H7 (cell line): ENCODE results near the gene CAPG. TPM values are rescaled to one million over a fixed set of nuclear protein-coding genes. Genes with fewer than 3 reads are reported as not detected.

ENCODE experiments used
- DNase-seq: peaks from one replicate; pipeline ENCODE4 v3.0.0; 2012
- H3K27me3 ChIP-seq: 2 replicates; pipeline ENCODE4 v1.6.0; 2011; ENCODE audit warnings: mild to moderate bottlenecking, low read length; ENCODE audit not compliant: control insufficient read depth, insufficient read depth
- H3K36me3 ChIP-seq: replicated peaks from 2 replicates; pipeline ENCODE4 v1.5.1; 2011; ENCODE audit warnings: low read length; ENCODE audit not compliant: control insufficient read depth, insufficient read depth
- H3K4me3 ChIP-seq: 2 replicates; pipeline ENCODE4 v1.5.1; 2011; ENCODE audit warnings: low read depth, mild to moderate bottlenecking, control low read depth, low read length, moderate library complexity; ENCODE audit not compliant: insufficient read depth
- total RNA-seq: library from RNA; depleted of rRNA; stranded (reverse); fragments of >200 nt; shearing (Covaris generic); gene quantifications from 2 replicates; pipeline ENCODE4 v1.2.3, GENCODE V29; 2014; rRNA removed

Gene CAPG, protein sequence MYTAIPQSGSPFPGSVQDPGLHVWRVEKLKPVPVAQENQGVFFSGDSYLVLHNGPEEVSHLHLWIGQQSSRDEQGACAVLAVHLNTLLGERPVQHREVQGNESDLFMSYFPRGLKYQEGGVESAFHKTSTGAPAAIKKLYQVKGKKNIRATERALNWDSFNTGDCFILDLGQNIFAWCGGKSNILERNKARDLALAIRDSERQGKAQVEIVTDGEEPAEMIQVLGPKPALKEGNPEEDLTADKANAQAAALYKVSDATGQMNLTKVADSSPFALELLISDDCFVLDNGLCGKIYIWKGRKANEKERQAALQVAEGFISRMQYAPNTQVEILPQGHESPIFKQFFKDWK
- total RNA-seq = 242 and 268 TPM in 2 replicates

DNA sequence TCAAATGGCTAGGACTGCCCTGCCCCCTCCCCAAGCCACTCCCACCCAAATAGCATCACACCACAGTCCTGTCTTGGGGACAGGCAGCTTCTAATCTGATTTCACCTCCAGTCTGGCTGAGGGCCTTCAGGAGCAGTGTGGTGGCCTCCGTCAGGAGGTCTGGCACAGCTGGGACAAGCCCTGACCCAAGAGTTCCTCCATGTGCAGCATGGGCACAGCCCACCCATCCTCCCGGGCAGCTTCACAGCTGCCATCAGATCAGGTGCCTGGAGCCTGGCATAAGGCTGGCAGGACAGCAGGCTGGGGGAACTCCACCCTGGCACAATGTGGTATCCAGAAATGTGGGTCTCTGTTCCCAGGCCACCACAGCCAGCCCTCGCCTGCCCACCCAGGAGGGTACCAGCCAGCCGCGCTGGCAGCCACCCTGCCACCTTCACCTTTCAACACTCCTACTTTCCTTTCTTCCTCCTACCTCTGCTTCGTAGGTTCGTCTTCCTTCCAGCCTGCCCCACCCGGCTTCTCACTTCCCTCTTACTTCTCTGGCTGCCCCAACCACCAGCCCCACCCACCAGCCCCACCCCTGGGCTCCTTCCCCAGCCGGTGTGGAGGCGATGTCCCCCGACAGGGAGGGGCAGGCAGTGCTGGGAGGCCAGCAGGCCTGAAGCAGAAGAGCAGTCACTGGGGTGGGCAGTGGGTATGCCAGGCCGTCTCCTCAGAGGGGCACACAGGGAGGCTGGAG is at the start of gene CAPG:
Gene CAPG (minus strand): TSS at position 522 of the 739 bp plus-strand sequence. CDS start 8,221 bp downstream, outside the sequence.
- no peaks in the 10 kb centered on the region for H3K36me3 ChIP-seq
- peak; percentile 67 for DNase-seq
- H3K4me3 ChIP-seq = no peak within 1 kb of the TSS
- no peaks in the 10 kb centered on the region for H3K27me3 ChIP-seq

GRCh38 chr2:85459771-85460170 is 49.6 kb upstream of the CAPG start:
- no peak overlapping the region for H3K4me3 ChIP-seq
- no peak for DNase-seq
- no peaks in the 10 kb centered on the region for H3K36me3 ChIP-seq
- H3K27me3 ChIP-seq = no peaks in the 10 kb centered on the region

DNA sequence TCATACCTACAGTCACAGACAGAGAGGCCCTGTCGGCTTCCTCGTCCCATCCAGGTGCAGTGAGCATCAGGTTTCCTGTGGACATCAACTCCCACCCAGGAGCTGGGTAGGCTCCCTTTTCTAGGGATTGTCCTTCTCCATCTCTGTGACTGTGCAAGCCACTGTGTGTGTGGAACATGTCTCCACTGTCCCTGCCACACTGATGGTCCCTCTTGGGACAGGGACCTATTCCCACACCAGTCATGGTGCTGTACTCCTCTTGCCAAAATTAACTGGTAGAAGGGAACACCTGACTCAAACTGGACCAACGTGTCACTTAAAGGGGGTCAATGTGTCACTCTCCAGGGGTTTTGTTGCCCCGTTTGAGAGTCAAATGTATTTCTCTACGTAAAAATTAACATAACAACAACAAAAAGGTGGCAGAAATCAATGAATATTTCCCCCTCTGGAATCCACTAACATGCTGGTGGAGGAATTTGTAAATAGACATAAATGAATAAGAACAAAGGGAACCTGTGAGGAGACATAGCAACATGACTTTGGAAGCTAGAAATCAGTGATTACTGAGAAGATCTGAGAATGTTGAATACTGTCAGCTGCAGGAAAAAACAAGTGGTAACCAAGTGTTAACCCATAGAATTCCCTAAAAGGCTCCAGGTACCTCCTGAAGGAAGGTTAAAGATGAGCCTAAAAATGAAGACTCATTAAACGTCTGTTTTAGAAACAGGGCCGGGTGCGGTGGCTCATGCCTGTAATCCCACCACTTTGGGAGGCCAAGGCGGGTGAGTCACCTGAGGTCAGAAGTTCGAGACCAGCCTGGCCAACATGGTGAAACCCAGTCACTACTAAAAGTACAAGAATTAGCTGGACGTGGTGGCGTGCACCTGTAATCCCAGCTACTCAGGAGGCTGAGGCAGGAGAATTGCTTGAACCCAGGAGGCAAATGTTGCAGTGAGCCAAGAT is 48.7 kb upstream of the CAPG start:
- Histone ChIP-seq H3K27me3 (no peaks in the 10 kb centered on the region), H3K36me3 (no peaks in the 10 kb centered on the region), H3K4me3 (no peak overlapping the region)
- DNase-seq = peak; percentile 24

- Histone ChIP-seq H3K36me3 (no peaks in the 10 kb centered on the region), H3K4me3 (no peak overlapping the region), H3K27me3 (no peaks in the 10 kb centered on the region)
- no peak for DNase-seq
Observed at GRCh38 chr2:85457877-85458316, 47.7 kb upstream of the CAPG start.

DNA sequence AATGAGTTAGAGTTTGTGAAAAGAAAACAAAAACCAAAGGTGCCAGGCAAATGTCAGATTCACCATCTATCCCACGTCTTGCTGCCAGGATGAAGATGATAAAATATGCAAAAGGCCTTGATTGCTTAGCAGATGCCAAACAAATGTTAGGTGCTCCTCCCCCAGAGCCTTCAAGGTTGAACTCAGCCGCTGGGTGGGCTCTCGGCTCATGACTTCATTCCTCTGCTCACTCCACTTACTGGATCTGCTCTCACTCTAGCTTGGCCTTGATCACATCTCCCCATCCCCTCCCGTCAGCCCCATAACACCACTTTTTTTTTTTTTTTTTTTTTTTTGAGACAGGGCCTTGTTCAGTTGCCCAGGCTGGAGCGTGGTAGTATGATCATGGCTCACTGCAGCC is 46.9 kb upstream of the CAPG start:
- Histone ChIP-seq H3K4me3 (no peak overlapping the region), H3K36me3 (no peaks in the 10 kb centered on the region), H3K27me3 (no peaks in the 10 kb centered on the region)
- DNase-seq = no peak

GRCh38 chr2:85455552-85456090 is 45.5 kb upstream of the CAPG start:
- Histone ChIP-seq H3K4me3 (no peak overlapping the region), H3K27me3 (no peaks in the 10 kb centered on the region), H3K36me3 (no peaks in the 10 kb centered on the region)
- peak; percentile 51 for DNase-seq

GRCh38 chr2:85453571-85453970 is 43.4 kb upstream of the CAPG start:
- Histone ChIP-seq H3K36me3 (no peaks in the 10 kb centered on the region), H3K27me3 (no peaks in the 10 kb centered on the region), H3K4me3 (no peak overlapping the region)
- DNase-seq = no peak

DNA sequence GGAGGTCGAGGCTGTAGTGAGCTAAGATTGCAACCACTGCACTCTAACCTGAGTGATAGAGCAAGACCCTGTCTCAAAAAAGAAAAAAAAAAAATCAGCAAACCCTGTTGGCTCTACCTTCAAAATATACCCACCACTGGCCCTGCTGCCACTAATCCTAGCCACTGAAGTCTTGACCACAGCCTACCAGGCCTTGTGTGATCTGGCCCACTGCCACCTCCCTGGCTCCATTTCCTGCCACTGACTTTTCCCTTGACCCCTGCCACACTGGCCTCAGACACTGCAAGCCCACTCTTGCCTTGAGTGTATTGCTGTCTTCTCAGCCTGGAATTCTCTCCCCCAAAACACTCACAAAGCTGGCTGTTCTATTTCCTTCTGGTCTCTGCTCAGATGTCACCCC is 42.1 kb upstream of the CAPG start:
- no peaks in the 10 kb centered on the region for H3K27me3 ChIP-seq
- no peaks in the 10 kb centered on the region for H3K36me3 ChIP-seq
- no peak overlapping the region for H3K4me3 ChIP-seq
- no peak for DNase-seq

GRCh38 chr2:85449214-85449588 is 39.0 kb upstream of the CAPG start:
- Histone ChIP-seq H3K36me3 (no peaks in the 10 kb centered on the region), H3K27me3 (no peaks in the 10 kb centered on the region; the same call in 1 of the 2 replicates), H3K4me3 (no peak overlapping the region)
- peak; percentile 14 for DNase-seq

DNA sequence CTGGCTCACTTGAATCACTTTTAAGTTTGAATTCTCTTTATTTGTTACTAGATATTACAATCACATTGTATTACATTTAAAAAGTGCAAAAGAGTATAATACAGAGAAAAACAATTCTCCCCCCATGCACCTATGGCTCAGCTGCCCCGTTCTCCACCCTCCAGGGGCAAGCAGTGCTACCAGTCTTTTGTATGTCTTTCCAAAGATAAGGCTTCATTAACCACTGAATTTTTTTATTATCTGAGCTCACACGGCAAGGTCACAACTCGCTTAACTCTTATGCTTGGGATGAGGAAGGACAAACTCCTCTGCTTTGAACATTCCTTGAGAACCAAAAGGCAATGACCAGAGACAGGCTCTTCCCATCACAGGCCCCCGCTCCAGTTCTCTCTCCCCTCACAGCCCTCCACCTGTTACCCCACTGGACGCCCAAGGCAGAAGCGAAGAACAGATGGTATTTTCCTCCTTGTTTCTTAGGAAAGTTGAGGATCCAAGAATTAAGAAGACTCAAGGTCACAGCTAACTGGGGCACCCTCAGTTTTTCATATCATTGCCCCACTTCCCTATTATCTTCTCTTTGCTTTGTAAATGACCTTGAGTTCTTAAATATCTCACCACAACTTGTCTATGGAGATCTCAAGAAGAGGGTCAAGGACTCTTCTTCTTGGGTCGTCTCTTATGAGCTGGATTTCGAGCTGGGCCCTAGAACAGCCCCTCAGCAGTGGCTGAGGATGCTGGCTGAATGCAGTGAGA is 38.5 kb upstream of the CAPG start:
- no peaks in the 10 kb centered on the region; the same call in 1 of the 2 replicates for H3K27me3 ChIP-seq
- H3K4me3 ChIP-seq = no peak overlapping the region
- no peaks in the 10 kb centered on the region for H3K36me3 ChIP-seq
- peak; percentile 21 for DNase-seq

- no peaks in the 10 kb centered on the region; the same call in 1 of the 2 replicates for H3K27me3 ChIP-seq
- no peak overlapping the region for H3K4me3 ChIP-seq
- H3K36me3 ChIP-seq = no peaks in the 10 kb centered on the region
- peak; percentile 25 for DNase-seq
Observed at GRCh38 chr2:85447222-85447585, 37.0 kb upstream of the CAPG start.

DNA sequence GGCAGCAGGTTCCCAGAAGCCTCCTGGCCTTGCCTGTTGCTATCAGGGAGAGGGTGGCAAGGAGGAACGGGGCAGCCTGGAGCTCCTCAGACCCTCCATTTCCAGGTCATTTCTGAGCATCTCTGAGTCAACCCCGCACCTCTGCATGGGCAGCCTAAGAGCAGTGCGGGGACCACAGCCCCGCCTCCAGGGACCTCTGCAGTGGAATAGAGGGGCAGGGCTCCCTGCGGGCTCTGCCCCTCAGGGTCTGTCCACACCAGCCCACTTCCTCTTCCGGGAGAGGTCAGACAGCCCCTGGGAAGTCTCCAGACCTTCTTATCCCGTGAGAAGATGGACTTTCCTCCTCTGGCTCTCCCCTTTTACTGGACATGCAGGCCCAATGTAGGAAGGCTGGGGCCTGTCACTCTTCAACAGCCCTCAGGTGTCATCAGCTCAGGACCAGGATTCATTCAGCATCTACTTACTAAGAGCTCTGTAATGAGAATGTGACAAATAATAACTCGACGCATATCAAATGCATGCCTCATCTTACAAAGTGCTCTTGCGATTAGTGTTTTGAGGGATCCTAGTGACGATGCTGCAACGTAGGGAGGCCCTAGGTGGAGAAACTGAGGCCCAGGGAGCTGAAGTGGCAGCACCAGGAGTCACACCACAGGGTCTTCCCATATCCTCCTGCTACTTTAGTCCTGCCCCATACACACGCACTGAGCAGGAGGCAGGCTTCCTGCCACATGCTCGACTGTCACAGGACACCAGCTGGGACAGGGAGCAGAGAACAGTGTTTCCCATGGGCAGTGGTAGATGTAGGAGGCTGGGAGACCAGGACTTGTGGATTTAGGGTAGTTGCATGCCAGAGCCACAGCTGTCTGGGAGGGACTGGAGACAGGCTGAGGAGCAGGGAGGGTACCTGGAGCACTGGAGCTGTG is 36.4 kb upstream of the CAPG start:
- no peaks in the 10 kb centered on the region; the same call in 1 of the 2 replicates for H3K27me3 ChIP-seq
- H3K4me3 ChIP-seq = no peak overlapping the region
- no peaks in the 10 kb centered on the region for H3K36me3 ChIP-seq
- DNase-seq = peak; percentile 42
